Panc1 (cell line): ENCODE measurements around the gene COL3A1. TPM values are rescaled to one million over a fixed set of nuclear protein-coding genes. Genes with fewer than 3 reads are reported as not detected.

ENCODE experiments used
- ATAC-seq: fragments of 200-7000 bp; cut with Tn5 transposase; 2 replicates; pipeline ENCODE4 v1.9.1; 2020; ENCODE audit warnings: mild to moderate bottlenecking, moderate library complexity
- BruUV-seq: library from RNA; stranded (reverse); fragments of 400-500 nt; replicated peaks from 2 replicates; lab custom pipeline; 2021; lab: Mats Ljungman, UMichigan
- CTCF ChIA-PET: fragments of 300-600 bp; sonication (Branson Sonifier 250); formaldehyde crosslinking; loops from one replicate; lab custom pipeline; 2022; ENCODE audit warnings: antibody characterized with exemption; lab: Charles Lee
- POLR2A ChIA-PET: fragments of 300-600 bp; sonication (Branson Sonifier 250); formaldehyde crosslinking; loops from one replicate; lab custom pipeline; 2022; ENCODE audit warnings: antibody characterized with exemption; lab: Charles Lee
- DNase-seq: peaks from one replicate; pipeline ENCODE4 v3.0.0-alpha.2; 2010; ENCODE audit warnings: low read depth, low spot score
- H3K27ac ChIP-seq: 2 replicates; pipeline ENCODE4 v1.5.1; 2011; ENCODE audit warnings: mild to moderate bottlenecking, low read length, inconsistent platforms
- H3K27me3 ChIP-seq: fragments of 200-500 bp; sonication (Bioruptor generic); 2 replicates; pipeline ENCODE4 v1.6.0; 2014; ENCODE audit warnings: low read length, inconsistent platforms; ENCODE audit not compliant: control insufficient read depth, insufficient read depth
- H3K36me3 ChIP-seq: fragments of 200-500 bp; sonication (Bioruptor generic); 2 replicates; pipeline ENCODE4 v1.5.1; 2014; ENCODE audit warnings: inconsistent platforms, mild to moderate bottlenecking, low read length, moderate library complexity; ENCODE audit not compliant: control insufficient read depth, insufficient read depth
- H3K4me1 ChIP-seq: 2 replicates; pipeline ENCODE4 v1.5.1; 2011; ENCODE audit warnings: inconsistent platforms, mild to moderate bottlenecking, low read length, moderate library complexity; ENCODE audit not compliant: control insufficient read depth, insufficient read depth
- H3K4me3 ChIP-seq, 2 experiments: 2 replicates each; pipeline ENCODE4 v1.5.1; 2011 to 2012; ENCODE audit warnings: low read depth in 2 of 2, low read length in 2 of 2, mild to moderate bottlenecking in 2 of 2, inconsistent platforms in 1 of 2, moderate library complexity in 1 of 2
- H3K9me3 ChIP-seq: fragments of 200-500 bp; sonication (Bioruptor generic); 2 replicates; pipeline ENCODE4 v1.5.1; 2014; ENCODE audit warnings: low read depth, mild to moderate bottlenecking, inconsistent platforms, low read length, moderate library complexity; ENCODE audit not compliant: control insufficient read depth, insufficient read depth
- POLR2AphosphoS5 ChIP-seq: IDR thresholded peaks from 2 replicates; pipeline ENCODE4 v1.6.1; 2012; ENCODE audit warnings: mild to moderate bottlenecking, low read depth, low read length, moderate library complexity
- SIN3A ChIP-seq: IDR thresholded peaks from 2 replicates; pipeline ENCODE4 v1.6.1; 2012; ENCODE audit warnings: low read depth, mild to moderate bottlenecking, low read length, moderate library complexity, borderline replicate concordance; ENCODE audit not compliant: insufficient read depth
- TCF7L2 ChIP-seq: IDR thresholded peaks from 2 replicates; pipeline ENCODE4 v1.6.1; 2011; ENCODE audit warnings: mild to moderate bottlenecking, low read depth, low read length, inconsistent platforms
- in situ Hi-C: cut with HindIII; loops from 2 replicates; pipeline ENCODE4 v1.10.0; 2016; ENCODE audit warnings: low sequenced_read_pairs, low pct_unique_long_range_greater_than_20kb
- intact Hi-C: fragments of 100-400 bp; cut with micrococcal nuclease; formaldehyde crosslinking; loops from one replicate; pipeline ENCODE4 v1.10.0; 2022; ENCODE audit not compliant: unreplicated experiment
- microRNA-seq: library from miRNA; unstranded; fragments of <30 nt; microRNA quantifications from one replicate; pipeline ENCODE4 v1.1.0, GENCODE V29; 2020; ENCODE audit not compliant: unreplicated experiment
- total RNA-seq: library from RNA; stranded (reverse); gene quantifications from one replicate; pipeline ENCODE4 v1.2.1, GENCODE V29; 2021; ENCODE audit not compliant: unreplicated experiment
- TF ChIP-seq, protein P1 (sequence below), 2 experiments: IDR thresholded peaks; 2 replicates each; pipeline ENCODE4 v1.6.1; 2011 to 2012; ENCODE audit warnings: low read depth in 2 of 2, control low read depth in 1 of 2, low read length in 1 of 2, mild to moderate bottlenecking in 1 of 2, moderate library complexity in 1 of 2; ENCODE audit not compliant: insufficient read depth in 1 of 2
- TF ChIP-seq, protein P2 (sequence below): fragments of 450-650 bp; IDR thresholded peaks from 2 replicates; pipeline ENCODE4 v1.5.1; 2017; ENCODE audit warnings: mild to moderate bottlenecking

Gene COL3A1
- total RNA-seq, 1 experiment from 2014 or later: 6.9 TPM

DNA sequence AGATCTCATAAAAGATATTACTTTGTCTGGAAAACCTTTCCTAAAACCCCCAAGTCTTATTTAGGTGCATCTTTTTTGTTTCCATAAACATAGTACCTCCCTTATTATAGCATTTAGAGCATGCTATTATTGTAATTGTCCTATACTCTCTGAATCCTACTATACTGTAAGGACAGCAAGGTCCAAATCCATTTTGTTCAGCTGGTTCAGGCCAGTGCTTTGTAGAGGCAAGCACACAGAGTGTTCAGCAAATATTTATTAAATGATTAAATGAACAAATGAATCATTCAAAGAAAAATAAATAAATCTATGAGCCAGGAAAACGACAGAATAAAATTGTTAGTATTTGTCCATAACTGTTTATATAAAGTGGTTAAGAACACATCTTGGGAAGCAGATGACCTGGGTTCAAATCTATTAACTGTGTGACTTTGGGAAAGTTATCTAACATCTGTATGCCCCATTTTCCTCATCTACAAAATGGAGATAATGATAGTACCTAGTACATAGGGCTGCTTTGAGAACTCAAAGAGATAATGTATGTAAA is 86.0 kb downstream of the COL3A1 start:
- intact Hi-C loops (no loop called here), in situ Hi-C loops (no loop called here)
- H3K27me3 ChIP-seq: no peaks in the 10 kb centered on the region
- DNase-seq (no peak), ATAC-seq (peak; percentile 53; the same call in 1 of the 2 replicates)
- H3K27ac ChIP-seq: no peak overlapping the region
- TF ChIP-seq, protein P1, sequence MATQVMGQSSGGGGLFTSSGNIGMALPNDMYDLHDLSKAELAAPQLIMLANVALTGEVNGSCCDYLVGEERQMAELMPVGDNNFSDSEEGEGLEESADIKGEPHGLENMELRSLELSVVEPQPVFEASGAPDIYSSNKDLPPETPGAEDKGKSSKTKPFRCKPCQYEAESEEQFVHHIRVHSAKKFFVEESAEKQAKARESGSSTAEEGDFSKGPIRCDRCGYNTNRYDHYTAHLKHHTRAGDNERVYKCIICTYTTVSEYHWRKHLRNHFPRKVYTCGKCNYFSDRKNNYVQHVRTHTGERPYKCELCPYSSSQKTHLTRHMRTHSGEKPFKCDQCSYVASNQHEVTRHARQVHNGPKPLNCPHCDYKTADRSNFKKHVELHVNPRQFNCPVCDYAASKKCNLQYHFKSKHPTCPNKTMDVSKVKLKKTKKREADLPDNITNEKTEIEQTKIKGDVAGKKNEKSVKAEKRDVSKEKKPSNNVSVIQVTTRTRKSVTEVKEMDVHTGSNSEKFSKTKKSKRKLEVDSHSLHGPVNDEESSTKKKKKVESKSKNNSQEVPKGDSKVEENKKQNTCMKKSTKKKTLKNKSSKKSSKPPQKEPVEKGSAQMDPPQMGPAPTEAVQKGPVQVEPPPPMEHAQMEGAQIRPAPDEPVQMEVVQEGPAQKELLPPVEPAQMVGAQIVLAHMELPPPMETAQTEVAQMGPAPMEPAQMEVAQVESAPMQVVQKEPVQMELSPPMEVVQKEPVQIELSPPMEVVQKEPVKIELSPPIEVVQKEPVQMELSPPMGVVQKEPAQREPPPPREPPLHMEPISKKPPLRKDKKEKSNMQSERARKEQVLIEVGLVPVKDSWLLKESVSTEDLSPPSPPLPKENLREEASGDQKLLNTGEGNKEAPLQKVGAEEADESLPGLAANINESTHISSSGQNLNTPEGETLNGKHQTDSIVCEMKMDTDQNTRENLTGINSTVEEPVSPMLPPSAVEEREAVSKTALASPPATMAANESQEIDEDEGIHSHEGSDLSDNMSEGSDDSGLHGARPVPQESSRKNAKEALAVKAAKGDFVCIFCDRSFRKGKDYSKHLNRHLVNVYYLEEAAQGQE (IDR thresholded peaks at IDR 0.05; ENCODE audit: insufficient read depth in 1 of 2, low read depth in 2 of 2, low read length in 1 of 2): no peak
- TF ChIP-seq SIN3A (no peak), POLR2AphosphoS5 (no peak), TCF7L2 (no peak)
- TF ChIP-seq, protein P2, sequence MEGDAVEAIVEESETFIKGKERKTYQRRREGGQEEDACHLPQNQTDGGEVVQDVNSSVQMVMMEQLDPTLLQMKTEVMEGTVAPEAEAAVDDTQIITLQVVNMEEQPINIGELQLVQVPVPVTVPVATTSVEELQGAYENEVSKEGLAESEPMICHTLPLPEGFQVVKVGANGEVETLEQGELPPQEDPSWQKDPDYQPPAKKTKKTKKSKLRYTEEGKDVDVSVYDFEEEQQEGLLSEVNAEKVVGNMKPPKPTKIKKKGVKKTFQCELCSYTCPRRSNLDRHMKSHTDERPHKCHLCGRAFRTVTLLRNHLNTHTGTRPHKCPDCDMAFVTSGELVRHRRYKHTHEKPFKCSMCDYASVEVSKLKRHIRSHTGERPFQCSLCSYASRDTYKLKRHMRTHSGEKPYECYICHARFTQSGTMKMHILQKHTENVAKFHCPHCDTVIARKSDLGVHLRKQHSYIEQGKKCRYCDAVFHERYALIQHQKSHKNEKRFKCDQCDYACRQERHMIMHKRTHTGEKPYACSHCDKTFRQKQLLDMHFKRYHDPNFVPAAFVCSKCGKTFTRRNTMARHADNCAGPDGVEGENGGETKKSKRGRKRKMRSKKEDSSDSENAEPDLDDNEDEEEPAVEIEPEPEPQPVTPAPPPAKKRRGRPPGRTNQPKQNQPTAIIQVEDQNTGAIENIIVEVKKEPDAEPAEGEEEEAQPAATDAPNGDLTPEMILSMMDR: no peak
- no peaks in the 10 kb centered on the region for H3K9me3 ChIP-seq
- no peak overlapping the region for H3K4me3 ChIP-seq
- ChIA-PET CTCF (no interaction called here), POLR2A (no interaction called here)
- no peaks in the 10 kb centered on the region for H3K4me1 ChIP-seq
- BruUV-seq: no TSS peak
- peaks cover 36% of the 10 kb centered on the region for H3K36me3 ChIP-seq

Small RNA genes lying within 50 kb of the gene (microRNA-seq; reads per million reads assigned to microRNA genes)
- gene MIR1245A (not detected), gene MIR1245B (not detected), gene MIR3606 (not detected)

Other genes with a start within 250 kb of the COL3A1 start
- 144 TPM for gene COL5A2, start 205.4 kb downstream of the COL3A1 start, total RNA-seq